Measurements from ENCODE around the gene MRPL36.

The MRPL36 gene

GRCh38 chr5:1781726-1782384, 17.8 kb downstream of the MRPL36 start:
- DNase-seq (ENCODE audit: low spot score), result no peak

GRCh38 chr5:1781107-1781506, 18.5 kb downstream of the MRPL36 start:
- DNase-seq (ENCODE audit: low spot score), result no peak

- no peak for DNase-seq (ENCODE audit: low spot score)
These were observed 19.1 kb downstream of the MRPL36 start for GRCh38 chr5:1780614-1780930.

GRCh38 chr5:1779782-1780613, 19.6 kb downstream of the MRPL36 start:
- DNase-seq (ENCODE audit: low spot score), result no peak

GRCh38 chr5:1779021-1779680, 20.5 kb downstream of the MRPL36 start:
- DNase-seq (ENCODE audit: low spot score), result no peak

GRCh38 chr5:1778138-1779020, 21.3 kb downstream of the MRPL36 start:
- no peak for DNase-seq (ENCODE audit: low spot score)

GRCh38 chr5:1777281-1778137, 22.1 kb downstream of the MRPL36 start:
- DNase-seq (ENCODE audit: low spot score), result no peak

GRCh38 chr5:1776831-1777230, 22.8 kb downstream of the MRPL36 start:
- DNase-seq (ENCODE audit: low spot score), result no peak

GRCh38 chr5:1772634-1773033, 27.0 kb downstream of the MRPL36 start:
- DNase-seq (ENCODE audit: low spot score), result no peak

GRCh38 chr5:1771149-1772065, 28.2 kb downstream of the MRPL36 start:
- DNase-seq (ENCODE audit: low spot score), result no peak

- DNase-seq (ENCODE audit: low spot score), result no peak
These were observed 29.2 kb downstream of the MRPL36 start for GRCh38 chr5:1770443-1770802.

- no peak for DNase-seq (ENCODE audit: low spot score)
These were observed 29.7 kb downstream of the MRPL36 start for GRCh38 chr5:1769752-1770442.

- no peak for DNase-seq (ENCODE audit: low spot score)
These were observed 30.5 kb downstream of the MRPL36 start for GRCh38 chr5:1769017-1769640.

GRCh38 chr5:1768283-1769000, 31.2 kb downstream of the MRPL36 start:
- no peak for DNase-seq (ENCODE audit: low spot score)

- no peak for DNase-seq (ENCODE audit: low spot score)
These were observed 31.9 kb downstream of the MRPL36 start for GRCh38 chr5:1767524-1768282.

- no peak for DNase-seq (ENCODE audit: low spot score)
These were observed 33.8 kb downstream of the MRPL36 start for GRCh38 chr5:1765880-1766235.

- DNase-seq (ENCODE audit: low spot score), result no peak
These were observed 34.3 kb downstream of the MRPL36 start for GRCh38 chr5:1765141-1765879.

All from ecto neural progenitor cell (in vitro differentiated cells).